GM18505 (cell line): ENCODE measurements around the gene MPP3.

Source experiments
- ATAC-seq: cut with Tn5 transposase; IDR thresholded peaks from one replicate; pipeline ENCODE4 v1.9.1; 2021; ENCODE audit not compliant: unreplicated experiment
- POLR2A ChIP-seq: IDR thresholded peaks from 4 replicates; pipeline ENCODE4 v1.6.1; 2011; ENCODE audit warnings: borderline replicate concordance; ENCODE audit not compliant: insufficient read depth, insufficient read length; ENCODE audit errors: extremely low read depth

The MPP3 gene

DNA sequence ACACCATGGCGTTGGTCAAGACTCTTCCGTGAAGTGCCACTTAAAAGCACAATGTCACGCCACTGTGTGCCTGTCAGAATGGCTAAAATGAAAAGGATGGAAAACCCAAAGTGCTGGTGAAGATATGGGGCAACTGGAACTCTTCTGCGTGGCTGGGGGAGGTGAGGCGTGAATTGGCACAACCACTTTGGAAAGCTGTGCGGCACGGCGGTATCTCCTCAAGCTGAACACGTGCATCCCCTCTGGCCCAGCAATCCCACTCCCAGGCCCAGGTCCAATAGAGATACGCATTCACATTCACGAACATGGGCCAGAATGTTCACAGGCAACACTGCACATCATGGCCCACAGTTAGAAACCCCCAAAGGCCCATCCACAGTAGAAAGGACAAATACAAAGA, 63.1 kb downstream of the MPP3 start:
- no peak for TF ChIP-seq POLR2A
- no peak for ATAC-seq

DNA sequence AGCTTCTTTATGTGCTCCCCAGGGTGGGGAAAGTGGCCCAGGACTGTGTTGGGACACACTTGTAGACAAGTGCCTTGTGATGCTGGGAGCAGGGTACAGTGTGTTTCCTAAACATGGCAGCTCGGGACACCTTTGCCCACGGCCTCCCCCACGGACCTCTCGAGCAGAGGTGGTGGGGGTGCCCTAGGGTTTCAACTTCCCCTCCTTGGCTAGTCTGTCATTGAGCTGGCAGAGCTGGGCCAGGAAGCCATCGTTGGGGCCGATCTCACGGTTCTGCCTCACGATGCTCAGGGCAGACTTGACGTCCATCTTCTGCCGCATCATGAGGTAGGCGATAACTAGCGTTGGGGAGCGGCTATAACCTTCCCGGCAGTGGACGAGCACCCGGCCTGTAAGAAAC, 63.5 kb downstream of the MPP3 start:
- no peak for TF ChIP-seq POLR2A
- ATAC-seq: no peak

DNA sequence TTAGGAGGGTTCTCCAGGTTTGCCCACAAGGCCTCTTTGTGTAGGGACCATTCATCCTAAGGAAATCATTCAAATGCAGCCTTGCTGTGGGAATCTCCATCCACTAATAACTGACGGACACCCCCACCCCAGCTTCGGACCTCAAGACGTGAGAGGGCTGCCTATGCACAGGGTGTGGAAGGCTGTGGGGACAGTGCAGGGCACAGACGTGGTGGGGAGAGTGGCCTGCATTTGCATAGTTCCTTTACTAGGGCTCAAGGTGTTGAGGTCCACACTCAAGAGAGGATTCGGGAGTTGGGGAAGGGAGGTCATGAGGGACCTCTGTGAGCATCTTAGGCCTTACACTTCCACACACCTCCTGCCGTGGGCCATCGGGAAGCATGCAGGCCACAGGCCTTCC, 64.0 kb downstream of the MPP3 start:
- TF ChIP-seq POLR2A: no peak
- no peak for ATAC-seq

DNA sequence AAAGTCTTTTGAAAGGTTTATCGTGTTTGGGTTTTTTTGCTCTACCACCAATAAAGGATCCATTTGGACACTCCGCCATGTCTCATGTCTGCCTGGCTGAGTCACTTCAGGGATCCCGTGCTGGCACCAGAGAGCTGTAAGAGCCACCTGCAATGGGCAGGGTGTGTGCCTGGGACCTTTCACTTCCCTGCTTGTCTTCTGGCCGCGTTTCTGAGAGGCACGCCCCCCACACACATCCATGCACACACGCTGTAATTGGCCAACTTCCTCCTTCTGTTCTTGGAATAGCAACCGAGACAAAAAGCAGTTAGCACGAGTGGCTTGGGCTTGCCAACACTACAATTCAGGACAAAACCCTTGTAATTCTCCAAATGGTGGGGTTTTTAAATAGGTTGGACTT, 64.6 kb downstream of the MPP3 start:
- no peak for TF ChIP-seq POLR2A
- ATAC-seq: no peak

DNA sequence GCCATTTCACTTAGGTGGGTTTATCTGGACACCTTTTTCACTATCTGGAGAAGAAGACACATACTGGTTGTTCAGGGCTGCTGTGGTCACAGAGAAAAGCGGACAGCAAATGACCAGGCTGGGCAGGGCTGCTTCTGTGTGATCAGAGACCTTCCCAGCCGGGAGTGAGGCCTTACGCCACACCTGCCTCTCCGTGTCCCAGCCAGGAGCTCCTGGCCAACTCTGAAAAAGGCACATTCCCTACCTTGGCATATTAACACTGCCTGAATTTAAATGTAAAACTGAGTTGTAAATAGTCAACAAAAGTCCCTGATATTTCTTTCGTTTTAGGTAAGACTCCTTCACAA, 65.3 kb downstream of the MPP3 start:
- TF ChIP-seq POLR2A: no peak
- no peak for ATAC-seq

DNA sequence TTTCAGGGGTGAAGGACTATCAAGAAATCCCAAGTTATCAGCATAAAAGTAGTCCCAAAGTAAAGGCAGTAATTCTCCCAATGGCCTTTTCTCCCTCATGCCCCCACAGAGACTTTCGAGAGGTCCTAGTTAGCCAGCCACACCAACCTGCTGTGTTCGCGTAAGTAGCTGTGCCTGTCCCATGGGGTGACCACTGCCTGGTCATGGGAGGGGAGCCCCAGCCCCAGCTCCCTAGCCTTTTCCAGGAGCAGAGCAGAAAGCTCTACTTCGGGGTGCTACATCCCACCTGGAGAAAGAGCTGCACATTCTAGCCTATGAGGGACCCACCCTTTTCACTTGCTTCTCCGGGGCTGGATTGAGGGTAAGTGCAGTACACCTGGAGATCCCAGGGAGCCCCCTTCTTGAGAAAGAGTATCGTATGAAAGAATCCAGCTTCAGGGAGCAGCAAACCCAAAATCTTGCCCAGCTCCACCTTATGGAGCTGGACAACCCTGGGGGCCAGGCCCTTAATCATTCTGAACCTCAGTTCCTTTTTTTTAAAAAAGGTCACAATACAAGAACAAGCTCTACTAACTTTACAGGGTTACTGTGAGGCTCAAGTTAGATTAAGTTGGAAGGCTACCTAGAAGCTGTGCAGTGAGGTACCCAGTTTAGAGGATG, 65.8 kb downstream of the MPP3 start:
- no peak for ATAC-seq
- no peak for TF ChIP-seq POLR2A

DNA sequence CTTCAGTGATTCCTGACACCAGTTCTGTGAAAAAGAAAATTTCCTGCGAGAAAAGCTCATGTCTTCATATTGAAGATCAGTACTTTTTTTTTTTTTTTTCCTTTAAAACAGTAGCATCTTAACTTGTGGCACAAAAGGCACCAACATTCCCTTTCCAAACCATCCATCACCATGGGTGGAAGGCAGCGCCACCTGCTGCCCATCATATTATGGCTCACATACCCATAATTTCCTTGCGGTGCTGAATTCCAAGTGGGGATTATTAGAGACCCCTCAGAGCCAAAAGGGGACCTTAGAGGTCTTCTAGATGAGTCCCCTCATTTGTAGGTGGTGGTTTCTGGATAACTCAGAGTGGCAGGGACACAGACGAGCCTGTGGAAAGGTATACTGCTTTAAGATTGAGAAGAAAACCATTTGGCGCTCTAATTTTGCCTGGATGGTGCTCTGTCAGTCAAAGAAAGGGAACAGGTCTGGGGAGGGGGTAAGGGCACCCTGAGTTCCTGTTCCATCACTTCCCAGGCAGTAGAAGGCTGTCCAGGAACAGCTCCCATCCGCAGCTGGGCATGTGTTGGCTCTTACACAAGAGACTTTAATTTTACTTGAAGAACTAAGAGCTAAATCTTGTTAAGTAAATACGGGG, 66.4 kb downstream of the MPP3 start:
- no peak for ATAC-seq
- no peak for TF ChIP-seq POLR2A

DNA sequence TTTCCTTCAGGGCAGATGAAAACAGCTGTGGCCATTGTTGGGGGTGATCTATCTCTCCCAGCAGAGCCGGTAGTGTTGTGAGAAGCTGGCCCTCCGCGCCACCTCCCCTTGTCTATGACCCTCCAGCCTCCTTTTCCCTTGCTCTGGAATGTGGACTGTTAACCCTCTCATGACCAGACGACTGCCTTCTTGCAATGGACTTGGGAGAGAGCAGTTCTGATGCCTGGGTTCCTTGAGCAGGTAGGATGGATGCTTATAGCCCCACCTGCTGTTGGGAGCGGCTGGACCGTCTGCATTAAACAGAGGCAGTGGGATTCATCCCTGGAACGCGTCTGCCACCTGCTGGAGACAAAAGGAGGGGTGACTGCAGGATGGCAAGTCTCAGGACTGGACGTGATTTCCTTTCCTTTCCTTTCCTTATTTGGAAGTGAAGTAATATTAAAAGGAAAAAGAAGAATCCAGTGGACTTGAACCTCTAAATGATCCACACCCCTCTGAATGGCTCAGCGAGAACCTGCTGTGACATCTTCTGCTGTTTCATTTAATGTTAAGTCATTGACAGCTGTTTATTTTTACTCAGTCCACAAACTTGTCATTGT, 72.6 kb downstream of the MPP3 start:
- TF ChIP-seq POLR2A: no peak
- no peak for ATAC-seq

DNA sequence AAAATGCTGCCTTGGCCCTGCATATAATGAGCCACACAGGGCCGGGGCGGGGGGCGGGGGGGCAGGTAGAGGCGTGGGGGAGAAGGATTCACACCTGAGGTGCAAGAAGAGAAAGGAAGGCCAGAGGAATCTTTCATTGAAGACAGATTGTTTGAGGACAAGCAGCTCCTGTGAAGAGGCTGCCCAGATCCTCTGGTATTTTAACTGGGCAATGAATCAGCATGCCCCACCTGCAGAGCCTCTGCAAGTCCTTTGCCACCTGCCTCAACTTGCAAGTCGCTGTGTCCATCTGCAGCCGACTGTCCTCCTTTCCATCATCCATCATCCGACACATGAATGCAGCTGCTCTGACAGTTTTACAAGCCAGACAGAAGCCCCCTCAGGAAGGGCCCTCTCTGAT, 73.1 kb downstream of the MPP3 start:
- no peak for TF ChIP-seq POLR2A
- no peak for ATAC-seq

DNA sequence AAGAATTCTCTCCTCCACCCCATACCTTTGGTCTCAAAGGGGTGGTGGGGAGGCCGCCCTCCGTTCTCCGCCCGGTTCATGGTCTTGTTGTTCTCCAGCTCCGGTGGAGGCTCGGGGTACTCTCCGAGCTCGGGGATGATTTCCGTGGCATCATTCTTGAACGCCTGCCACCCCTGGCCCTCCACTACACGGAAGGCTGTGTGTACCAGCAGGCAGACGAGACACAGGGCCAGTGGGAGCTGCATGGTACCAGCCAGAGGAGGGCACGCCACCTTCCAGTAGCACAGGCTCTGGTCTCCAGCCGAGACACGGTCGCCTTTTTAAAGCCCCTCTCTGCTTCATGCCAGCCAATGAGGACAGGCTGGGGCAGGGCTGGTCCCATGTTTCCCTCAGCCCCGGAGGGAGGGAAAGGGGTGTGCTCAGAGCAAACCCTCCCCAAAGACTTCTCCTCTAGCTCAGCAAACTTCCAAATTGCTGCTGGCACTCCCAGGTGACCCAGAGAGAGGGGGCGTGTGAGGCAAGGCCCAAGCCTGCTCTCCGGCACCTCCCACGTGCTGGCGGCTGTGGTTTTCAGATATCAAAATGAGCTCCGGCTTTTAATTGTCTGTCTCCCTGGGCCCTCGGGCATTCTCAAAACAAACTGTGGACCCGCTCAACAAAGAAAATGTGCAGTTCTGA, 74.3 kb downstream of the MPP3 start, which contains the start of gene SOST:
Gene SOST, minus strand, starts transcription at position 295 of the 678 bp plus-strand sequence. Its CDS starts 50 bp downstream, at position 245.
- no peak for ATAC-seq
- TF ChIP-seq POLR2A: no peak

DNA sequence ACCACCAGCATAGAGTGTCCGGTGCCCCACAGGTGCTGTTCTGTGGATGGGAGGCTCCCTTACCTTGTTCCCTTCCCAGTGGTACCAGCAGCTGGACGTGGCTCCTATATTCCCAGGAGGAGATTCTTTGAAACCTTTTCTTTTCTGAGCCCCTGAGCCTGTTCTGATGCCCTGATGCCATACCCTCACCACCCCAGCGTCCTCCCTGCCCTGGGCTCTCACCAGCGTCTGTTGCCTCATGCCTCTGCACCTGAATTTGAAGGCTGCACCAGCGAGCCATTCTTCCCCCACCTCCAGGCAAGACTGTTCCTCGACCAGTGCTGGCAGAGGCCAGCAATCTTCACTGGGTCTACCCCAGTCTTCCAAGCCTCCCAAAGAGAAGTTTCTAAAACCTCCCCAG, 74.9 kb downstream of the MPP3 start:
- ATAC-seq: no peak
- no peak for TF ChIP-seq POLR2A

DNA sequence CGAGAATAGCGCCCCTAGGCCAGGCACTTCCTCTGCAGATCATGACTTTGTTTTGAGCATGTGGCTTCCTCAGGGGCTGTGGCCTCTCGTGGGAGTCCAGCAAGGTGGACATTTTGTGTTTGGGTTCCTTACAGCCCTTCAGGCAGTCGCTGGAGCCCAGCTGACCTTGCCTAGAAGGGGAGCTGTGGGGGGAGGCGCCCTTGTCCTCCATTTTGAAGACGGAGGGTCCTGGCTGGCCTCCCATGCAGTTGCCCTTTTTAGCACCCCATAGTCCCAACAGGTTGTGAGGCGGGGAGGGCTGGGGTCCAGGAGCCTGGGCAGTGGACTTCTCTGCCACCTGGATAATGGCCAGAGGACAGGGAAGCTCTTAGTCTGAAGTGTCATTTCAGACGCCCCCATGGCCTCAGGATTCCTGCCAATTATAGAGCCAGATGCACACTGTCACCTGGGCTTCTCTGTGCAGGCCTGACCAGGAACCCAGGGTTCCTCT, 75.7 kb downstream of the MPP3 start:
- TF ChIP-seq POLR2A: no peak
- no peak for ATAC-seq

DNA sequence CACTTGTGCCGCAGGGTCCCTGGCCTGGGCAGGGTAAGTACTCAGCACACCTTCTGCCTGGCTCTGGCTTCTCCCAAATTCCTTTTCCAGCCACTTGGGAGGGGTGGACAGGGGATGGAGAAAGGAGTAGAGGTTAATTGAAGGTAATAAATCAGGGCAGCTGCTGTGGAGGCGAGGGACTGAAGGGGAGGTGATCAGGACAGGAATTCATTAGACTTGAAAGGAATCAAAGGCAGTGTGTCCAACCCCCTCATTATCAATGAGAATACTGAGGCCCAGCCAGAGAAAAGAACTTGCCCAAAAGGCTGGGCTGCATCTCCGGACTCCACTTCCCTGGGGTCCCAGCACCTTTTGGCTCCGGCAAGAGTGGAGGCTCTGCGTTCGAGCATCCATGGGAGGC, 76.7 kb downstream of the MPP3 start:
- TF ChIP-seq POLR2A: no peak
- no peak for ATAC-seq
